Left hindlimb (tissue), 1 donor: ENCODE measurements around the gene CLEC19A.
"Not testable (repeated sequence)": the region's sequence is repeated elsewhere in the genome, so short reads cannot be mapped to it uniquely, and the experiment has no call there.

Experiments used
- DNase-seq: peaks from one replicate; pipeline ENCODE4 v3.0.0-alpha.2; 2018

CLEC19A gene

DNA sequence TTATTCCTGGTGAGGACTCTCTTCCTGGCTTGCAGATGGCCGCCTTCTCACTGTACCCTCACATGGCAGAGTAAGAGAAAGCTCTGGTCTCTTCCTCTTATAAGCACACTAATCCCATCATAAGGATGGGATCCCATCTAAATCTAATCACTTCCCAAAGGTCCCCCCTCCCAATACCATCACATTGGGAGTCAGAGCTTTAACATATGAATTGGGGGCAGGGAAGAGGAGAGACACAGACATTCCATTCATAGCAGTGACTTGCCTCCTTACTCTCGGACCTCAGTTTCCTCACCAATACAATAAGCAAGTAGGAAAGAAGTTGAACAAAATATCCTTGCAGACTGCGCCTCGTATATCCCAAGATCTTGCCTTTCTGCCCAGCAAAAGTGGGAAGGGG, 1.7 kb downstream of the CLEC19A start:
- no peak for DNase-seq

DNA sequence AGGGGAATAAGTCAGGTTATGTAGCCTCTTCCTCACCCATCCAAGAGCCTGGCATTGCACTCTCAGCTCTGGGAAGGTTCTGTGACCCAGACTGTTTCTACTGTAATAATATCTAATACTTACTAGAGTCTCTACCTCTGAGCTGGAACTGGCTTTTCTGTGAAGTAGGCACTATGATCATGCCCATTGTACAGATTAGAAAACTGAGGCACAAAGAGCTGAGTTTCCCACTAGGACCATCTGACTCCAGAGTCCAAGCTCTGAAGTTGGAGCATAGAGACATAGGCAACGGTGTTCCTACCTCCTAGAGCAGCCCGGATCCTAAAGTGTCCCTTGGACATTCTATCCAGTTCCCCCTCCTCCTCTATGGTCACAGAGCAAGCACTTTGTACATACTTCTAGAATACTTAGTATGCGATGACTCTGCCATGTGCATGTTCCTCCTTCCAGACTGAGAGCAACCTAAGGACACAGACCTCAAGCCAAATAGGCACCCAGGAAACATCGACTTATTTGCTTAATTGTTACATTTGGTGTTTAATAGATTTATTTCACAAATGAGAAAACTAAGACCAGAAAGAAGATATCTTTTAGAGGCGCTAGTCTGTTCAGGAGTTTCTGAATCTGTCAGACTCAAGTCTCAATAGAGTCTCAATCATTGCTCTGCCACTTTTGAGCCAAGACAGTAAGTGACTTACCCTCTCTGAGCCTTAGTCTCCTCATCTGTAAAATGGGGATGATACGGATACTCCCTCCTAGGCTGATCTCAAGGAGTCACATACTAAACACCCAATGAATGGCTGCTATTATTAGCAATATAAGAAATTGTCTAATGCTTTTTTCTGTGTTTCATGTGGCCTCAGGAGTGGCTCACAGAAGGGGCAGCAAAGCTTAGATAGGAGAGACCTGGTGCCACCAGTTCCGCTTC, 3.6 kb downstream of the CLEC19A start:
- no peak for DNase-seq

DNA sequence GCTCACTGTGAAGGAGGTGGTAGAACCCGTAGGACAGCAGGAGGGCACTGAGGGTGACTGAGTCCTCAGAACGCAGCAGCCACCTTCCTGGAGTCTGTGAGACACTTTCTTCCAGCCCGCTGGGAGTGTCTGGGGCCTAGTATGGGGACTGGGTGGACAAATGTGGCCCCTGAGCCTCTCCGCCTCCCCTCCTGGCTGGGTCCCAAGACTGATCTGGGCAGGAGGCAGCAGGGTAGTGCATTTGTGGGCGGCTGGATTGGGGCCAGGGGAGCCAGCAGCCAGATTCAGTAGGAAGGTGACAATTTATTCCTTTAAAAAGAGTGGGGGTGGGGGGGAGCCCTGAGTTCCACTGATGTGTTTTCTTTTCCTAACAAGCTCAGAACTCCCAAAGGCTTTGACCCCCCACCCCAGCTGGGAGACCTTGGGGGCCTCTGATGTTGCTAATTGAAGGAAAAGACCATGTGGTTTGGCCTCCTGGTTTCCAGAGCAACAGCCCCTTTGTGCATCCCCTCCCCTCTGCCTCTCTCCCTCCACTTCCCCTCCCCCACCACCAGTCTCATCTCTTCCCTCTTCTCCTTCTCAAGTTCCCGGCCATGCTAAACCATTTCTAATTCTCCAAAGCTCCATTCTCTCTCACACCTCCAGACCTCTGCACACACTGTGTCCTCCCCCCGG, 4.4 kb downstream of the CLEC19A start:
- no peak for DNase-seq

DNA sequence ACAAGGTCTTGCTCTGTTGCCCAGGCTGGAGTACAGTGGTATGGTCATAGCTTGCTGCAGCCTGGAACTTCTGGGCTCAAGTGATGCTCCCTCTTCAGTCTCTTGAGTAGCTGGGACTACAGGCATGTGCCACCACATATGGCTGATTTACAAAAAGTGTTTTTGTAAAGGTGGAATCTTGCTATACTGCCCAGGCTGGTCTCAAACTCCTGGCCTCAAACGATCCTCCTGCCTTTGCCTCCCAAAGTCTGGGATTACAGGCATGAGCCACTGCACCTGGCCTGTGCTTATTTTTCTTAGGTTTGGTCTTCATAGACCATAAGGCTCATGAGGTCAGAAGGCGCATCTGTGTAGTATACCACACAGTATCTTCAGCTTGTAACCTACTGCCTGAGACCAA, 5.3 kb downstream of the CLEC19A start:
- no peak for DNase-seq

DNA sequence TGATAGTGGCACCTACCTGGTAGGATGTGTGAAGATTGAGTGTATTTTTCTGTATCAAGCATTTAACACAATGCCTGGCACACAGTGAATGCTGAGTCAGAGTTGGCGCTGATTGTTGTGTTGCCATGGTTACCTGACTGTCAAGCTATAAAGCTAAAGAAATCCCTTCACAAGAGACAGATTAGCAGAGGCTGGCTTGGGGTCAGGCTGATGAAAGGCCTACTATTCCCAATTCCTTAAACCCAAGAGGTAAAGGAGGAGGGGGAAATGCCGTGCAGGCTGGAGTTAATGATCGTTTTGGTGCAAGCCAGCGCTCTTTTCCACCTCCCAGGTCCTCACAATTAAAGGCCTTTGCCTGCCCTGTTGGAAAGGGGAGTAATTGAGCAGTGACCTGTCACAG, 5.9 kb downstream of the CLEC19A start:
- DNase-seq: no peak

DNA sequence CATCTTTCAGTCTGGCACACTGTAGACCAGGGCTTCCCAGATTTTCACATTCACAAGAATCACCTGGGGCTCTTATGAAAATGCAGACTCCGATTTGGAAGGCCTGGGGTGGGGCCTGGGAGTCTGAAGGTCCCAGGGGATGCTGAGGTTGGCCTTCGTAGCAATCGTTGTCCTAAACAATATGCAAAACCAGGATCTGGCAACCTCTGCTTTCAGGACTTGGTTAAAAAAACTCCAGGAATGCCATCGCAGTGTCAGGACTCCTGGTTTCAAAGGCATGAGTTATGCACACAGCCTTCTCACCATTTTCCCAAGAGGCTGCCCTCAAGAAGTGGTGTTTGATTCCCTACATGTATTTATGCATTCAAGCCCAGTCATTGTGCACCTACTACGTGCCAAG, 6.7 kb downstream of the CLEC19A start:
- no peak for DNase-seq

DNA sequence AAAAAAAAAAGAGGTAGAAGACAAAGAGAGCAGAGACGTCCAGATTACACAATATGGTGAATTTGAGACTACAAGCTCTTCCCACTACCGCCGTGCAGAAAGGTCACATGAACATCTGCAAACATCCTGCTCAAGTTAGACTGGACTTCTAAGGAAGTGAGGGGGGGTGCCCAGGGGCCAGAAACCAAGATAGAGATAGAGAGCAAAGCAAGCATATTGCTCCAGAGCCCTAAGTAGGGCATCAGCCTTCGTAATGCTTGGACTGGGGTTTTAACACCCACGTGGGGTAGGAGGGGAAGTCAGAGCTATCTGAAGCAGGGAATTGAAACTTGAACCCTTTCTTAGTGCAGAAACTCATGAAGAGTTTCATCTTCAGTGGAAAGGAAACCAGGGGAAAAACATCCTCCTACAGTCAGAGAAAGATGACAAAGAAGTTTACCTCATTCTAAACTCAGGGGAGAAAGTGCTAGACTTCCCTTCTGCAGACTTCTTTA, 8.7 kb downstream of the CLEC19A start:
- DNase-seq: peak; percentile 33

DNA sequence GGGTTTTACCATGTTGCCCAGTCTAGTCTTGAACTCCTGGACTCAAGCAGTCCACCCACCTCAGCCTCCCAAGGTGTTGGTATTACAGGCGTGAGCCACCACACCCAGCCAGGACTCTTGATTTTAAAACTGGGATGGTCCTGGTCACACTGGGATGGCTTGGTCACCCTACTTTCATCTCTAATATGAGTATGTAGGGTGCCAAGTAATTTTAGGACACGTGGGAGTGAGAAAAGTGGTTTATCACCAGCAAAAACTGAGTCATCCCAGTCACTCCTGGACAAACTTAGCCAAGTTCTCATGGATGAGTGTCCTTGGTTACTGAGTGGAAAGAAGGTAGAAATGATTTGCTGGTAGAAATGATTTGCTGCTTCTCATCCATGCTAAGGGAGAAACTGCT, 9.9 kb downstream of the CLEC19A start:
- no peak for DNase-seq

DNA sequence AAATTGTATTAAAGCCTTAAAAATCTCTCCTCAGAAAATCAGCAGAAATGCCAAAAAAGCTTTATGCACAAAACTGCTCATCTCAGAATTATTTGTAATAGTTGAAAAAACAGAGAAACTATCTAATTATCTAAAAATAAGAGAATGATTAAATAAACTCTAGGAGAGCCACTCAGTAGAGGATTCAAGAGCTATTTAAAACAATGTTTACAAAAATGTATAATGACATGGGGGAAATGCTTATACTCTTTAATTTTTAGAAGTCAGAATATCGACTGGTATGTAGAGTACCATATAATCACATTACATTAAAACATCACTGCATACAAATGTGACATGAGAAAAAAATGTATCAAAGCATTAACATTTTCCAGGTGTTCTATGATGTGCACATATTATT, 11.9 kb downstream of the CLEC19A start:
- DNase-seq: no peak

GRCh38 chr16:19299565-19299964, 14.0 kb downstream of the CLEC19A start:
- no peak for DNase-seq

DNA sequence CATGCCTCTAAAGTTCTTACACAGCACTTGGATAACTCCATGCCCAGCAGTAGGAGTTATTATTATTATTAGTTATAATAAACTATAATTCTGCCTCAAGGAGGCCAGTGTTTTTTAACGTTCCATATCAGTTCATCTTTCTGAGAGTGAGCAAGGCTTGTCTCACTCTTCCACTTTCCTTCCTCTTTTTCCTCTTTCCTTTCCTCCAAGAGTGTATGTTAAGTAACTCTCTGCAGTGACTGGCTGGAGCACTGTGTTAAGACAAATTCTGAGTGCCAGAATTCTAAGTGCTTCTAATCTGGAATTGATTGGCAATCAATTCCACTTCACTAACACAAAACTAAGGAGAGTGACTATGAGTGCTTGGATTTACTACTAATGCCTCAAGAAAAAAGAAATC, 16.4 kb downstream of the CLEC19A start:
- DNase-seq: no peak

- no peak for DNase-seq
Observed at GRCh38 chr16:19304750-19305149, 19.2 kb downstream of the CLEC19A start.

DNA sequence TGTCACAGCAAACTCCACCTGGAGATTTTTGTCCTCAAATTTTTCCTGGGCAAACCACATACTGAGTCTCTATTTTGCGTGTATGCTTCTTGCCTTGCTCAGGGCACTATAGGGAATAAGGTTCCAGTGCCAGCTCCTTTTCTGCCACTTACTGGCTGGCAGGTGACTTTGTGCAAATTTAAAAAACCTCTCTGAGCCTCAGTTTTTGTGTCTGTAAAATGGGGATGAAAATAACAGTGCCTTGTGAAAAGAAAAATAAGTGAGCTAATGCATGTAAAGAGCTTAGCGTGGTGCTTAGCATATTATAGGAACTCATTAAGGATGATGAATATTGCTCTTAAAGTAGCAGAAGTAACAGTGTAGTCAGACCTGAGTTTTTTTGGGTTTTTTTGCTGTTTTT, 19.9 kb downstream of the CLEC19A start:
- DNase-seq: no peak

DNA sequence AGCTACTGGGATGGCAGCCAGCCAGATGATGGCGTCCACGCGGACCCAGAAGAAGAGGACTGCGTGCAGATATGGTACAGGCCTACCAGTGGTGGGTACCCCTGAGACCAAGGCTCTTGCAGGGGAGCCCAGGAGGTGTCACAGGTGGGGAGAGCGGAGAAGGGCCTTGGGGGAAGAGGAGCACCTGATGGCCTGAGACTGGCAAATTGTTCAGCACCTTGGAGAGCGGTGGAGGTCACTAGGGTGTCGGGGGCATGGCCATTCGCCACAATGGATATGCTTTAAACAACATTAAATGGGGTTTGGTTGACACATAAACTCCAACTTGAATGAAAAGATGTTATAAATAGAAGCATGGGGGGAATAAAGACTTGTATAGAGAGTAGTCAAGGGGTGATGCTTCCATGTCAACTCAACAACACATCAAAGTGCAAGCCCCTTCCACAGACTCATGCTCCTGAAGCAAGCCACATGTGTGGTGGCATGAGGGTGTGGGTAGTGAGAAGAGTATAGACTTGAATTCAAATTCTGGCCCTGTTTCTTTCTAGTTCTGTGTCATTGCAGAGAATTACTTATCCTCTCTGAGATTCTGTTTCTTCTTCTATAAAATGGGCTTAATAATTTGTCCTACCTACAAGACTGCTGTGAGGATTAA, 22.2 kb downstream of the CLEC19A start:
- no peak for DNase-seq

GRCh38 chr16:19308392-19308791, 22.9 kb downstream of the CLEC19A start:
- DNase-seq: no peak

GRCh38 chr16:19309178-19309577, 23.6 kb downstream of the CLEC19A start:
- no peak for DNase-seq

DNA sequence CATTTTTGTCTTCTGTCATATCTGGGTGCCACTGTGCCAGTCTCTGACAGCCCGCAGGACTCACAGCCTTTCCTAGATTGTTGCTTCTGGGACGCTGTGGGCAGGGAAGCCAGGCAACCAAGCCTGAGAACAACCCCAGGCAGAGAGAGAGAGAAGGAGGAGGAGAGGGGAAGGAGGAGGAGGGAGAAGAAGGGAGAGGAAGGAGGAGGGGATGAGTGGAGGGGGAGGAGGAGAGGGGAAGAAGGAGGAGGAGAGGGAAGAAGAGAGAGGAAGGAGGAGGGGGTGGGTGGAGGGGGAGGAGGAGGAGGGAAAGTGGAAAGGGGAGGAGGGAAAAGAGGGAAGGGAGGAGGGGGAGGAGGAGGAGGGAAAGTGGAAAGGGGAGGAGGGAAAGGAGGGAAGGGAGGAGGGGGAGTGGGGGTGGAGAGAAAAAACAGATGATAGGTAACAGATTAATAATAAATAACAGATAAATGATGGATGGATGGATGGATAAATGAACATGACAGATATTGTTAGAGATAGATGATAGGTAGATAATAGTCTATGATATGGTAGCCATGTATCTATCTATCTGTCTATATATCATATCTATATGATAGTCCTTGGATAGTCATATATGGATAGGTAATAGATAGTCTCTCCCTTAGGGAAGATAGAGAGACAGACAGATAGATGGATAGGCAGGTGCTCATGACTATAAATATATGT, 29.3 kb downstream of the CLEC19A start:
- DNase-seq: no peak

- DNase-seq: no peak
Observed at GRCh38 chr16:19315889-19316433, 30.4 kb downstream of the CLEC19A start.

GRCh38 chr16:19316846-19317245, 31.3 kb downstream of the CLEC19A start:
- no peak for DNase-seq

- not testable (repeated sequence) for DNase-seq
Observed at GRCh38 chr16:19321186-19321585, 35.7 kb downstream of the CLEC19A start.

DNA sequence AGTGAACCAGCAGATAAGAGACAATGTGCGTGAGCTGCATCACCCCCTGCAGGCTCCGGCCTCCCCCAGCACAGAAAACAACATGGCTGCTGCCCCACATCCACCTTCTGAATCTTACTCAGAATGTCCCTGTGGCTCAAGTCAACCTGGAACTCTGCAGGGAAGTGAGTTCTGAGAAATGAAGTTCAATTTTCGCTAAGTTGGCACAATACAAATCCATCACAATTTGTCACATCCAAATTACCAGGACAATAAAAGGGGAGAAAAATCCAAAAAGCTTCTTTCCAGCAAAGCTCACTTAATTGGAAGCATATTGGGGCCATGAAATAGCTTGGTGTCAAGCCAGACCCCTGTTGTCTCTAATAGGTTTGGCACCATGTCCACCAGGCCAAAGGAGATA, 38.1 kb downstream of the CLEC19A start:
- no peak for DNase-seq

GRCh38 chr16:19328364-19328763, 42.8 kb downstream of the CLEC19A start:
- DNase-seq: no peak

DNA sequence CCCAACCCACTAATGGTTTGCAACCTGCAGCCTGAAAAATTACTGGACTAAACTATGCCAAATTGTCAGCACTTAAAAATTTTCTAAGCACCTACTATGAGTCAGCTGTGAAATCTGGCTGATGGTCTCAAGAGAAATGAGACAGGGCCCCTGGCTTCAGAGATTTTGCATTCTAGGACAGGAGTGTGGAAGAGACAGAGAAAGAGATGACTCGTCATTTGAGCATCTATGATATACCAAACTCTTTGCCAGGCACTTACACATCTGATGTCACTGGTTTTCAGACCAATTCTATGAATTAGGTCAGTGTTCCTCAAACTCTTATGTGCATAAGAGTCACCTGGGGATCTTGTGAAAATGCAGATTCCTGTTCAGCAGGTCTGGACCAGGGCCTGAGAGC, 44.4 kb downstream of the CLEC19A start:
- no peak for DNase-seq
